ENCODE measurements around the gene TIGD6.

The TIGD6 gene

GRCh38 chr5:150016537-150016936 is 16.1 kb upstream of the TIGD6 start:
- no peak for DNase-seq (ENCODE audit: low read depth in 2 of 2)

GRCh38 chr5:150015415-150015814 is 15.0 kb upstream of the TIGD6 start:
- DNase-seq (ENCODE audit: low read depth in 2 of 2), result no peak

GRCh38 chr5:150014456-150014855 is 14.0 kb upstream of the TIGD6 start:
- DNase-seq (ENCODE audit: low read depth in 2 of 2), result no peak

GRCh38 chr5:150013931-150014330 is 13.5 kb upstream of the TIGD6 start:
- no peak for DNase-seq (ENCODE audit: low read depth in 2 of 2)

DNA sequence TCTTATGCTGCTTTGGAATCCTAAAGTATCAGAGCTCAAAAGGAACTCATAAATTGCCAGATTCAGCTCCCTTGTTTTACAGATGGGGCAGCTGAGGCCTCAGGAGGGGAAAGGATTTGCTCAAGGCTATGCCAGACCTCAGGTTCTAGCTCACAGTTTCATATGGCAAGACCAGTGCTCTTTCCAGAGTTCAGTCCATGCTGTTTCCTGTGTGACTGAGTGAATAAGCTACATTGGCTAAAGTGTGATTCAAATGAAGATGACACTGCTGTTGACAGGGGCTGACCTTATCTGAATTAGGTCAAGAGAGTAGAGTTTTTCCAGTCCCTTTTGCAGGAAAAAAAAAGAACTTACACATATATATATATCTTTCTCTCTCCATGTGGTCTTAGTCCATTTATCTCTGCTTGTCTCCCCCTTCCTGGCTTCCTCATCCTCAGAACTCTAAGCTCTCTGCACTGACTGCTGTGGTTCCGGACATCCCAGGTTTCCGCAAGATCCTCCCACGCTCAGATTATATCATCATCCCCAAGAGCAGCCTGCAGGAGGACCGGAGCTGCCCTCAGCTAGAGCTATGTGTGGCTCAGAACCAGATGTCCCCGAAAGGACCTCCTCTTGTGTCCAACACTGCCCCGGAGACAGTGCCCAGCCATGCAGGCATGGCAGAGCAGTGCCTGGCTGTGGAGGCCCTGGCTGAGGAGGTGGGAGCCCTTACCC is 9.4 kb upstream of the TIGD6 start:
- DNase-seq (ENCODE audit: low read depth in 2 of 2), result no peak

GRCh38 chr5:150007050-150007449 is 6.6 kb upstream of the TIGD6 start:
- no peak for DNase-seq (ENCODE audit: low read depth in 2 of 2)

- DNase-seq (ENCODE audit: low read depth in 2 of 2), result no peak
These were observed 5.9 kb upstream of the TIGD6 start for GRCh38 chr5:150006318-150006717.

DNA sequence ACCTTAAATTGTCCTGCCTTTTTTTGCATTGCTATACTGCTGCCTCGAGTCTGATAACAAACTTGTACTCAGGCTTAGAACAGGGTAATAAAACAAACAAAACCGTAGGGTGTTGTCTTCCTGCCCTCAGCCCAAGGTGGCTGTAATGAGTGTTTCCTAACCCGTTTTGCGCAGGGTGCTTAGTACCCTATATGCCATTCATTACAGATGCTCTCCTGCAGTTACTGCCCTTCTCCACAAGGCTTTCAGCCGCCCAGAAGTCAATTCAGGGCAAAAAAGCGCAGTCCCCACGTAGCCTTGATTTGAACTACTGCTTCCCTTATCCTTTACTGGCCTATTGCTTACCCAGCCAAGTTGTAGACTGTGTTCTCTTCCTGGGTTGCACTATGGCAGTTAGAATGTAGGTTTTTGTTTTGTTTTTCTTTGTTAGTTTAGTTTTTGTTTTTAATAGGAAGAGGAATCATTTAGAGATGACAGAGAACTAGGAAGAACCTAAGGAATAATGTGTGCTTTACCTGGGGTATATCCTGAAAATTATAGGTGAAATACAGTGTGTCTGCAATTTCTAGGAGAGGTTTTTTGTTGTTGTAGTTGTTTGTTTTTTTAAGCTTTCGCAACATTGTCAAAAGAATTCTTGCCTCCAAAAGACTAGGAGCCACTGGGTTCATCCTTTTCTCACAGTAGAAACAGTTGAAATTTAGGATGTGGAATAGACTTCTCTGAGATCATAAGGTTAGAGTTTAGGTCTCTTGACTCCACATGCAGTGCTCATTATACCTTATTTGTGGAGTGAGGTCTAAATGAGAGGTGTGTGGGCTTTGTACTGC is 1.4 kb upstream of the TIGD6 start:
- DNase-seq (ENCODE audit: low read depth in 2 of 2), result peak; percentile 40 to 45

DNA sequence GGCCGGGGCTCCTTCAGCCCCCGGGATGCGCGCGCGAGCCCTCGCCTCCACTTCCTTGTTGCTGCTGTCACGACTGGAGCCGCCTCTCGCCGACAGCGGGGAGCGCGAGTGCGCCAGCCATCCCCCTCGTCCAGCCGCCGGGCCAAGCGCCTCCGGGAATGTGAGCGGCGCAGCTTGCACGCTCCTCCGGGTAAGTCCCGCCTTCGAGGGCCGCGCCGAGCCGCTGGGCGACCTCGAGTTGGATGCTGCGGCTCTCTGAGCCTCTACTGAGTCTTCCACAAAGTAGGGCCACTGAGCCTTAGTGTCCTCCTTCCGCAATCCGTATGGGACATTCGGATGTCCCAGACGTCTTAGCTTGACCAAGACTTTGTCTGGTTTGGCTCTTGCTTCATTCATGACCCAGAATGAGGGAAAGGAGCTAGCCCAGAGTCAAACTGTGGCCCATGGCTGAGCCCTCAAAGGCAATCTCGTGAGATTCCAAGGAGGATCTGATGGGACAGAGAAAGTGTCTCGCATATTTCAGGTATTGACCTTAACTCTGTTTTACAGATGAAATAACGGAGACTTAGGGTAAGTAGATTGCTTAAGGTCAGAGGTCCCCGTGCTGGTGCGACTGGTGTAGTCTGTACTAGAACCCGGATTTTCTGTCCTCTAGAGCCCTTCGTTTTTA is 671 bp upstream of the TIGD6 start:
- DNase-seq (ENCODE audit: low read depth in 2 of 2), result peak in 1 of 2 donors; percentile 16

- no peak for DNase-seq (ENCODE audit: low read depth in 2 of 2)
These were observed 593 bp downstream of the TIGD6 start for GRCh38 chr5:149999866-150000255.

GRCh38 chr5:149999359-149999758 is 1.1 kb downstream of the TIGD6 start:
- DNase-seq (ENCODE audit: low read depth in 2 of 2), result no peak

- no peak for DNase-seq (ENCODE audit: low read depth in 2 of 2)
These were observed 2.2 kb downstream of the TIGD6 start for GRCh38 chr5:149998281-149998680.

- no peak for DNase-seq (ENCODE audit: low read depth in 2 of 2)
These were observed 4.1 kb downstream of the TIGD6 start for GRCh38 chr5:149996205-149996890.

GRCh38 chr5:149995385-149996204 is 4.9 kb downstream of the TIGD6 start:
- DNase-seq (ENCODE audit: low read depth in 2 of 2), result no peak

- no peak for DNase-seq (ENCODE audit: low read depth in 2 of 2)
These were observed 7.0 kb downstream of the TIGD6 start for GRCh38 chr5:149993471-149993870.

DNA sequence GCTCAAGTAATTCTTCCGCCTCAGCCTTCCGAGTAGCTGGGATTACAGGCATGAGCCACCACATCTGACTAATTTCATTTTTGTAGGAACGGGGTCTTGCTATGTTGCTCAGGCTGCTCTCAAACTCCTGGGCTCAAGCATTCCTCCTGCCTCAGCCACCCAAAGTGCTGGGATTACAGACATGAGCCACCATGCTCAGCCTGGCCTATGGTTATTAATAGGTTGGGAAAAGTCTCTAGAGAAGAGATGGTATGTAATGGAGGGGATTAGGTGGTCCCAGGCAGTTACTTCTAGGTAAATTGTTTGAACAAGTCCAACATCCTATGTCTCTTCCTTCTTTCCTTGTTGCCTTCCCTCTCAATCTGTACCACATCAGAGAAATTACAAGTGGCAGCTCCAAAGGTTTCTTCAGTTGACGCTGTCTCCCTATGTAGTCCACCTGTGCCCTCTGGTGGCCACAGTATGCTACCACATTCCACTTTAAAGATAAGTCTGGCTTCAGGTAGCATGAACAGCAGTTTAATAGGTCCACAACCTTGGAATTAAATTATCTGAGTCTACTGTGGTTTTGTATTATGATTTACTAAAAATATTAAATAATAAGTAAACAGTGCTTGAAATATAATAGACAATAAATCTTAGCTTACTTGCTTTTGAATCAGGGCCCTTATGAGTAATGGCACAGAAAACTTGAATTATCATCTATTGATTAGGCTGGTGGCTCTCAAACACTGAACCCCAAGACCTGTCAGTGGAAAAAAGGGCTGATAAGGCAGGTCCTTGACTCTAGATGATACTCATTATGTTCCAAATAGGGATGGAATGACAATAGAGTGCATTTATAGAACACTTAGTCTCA is 9.7 kb downstream of the TIGD6 start:
- DNase-seq (ENCODE audit: low read depth in 2 of 2), result peak in 1 of 2 donors; percentile 51

GRCh38 chr5:149988126-149988525 is 12.3 kb downstream of the TIGD6 start:
- DNase-seq (ENCODE audit: low read depth in 2 of 2), result no peak

- no peak for DNase-seq (ENCODE audit: low read depth in 2 of 2)
These were observed 17.9 kb downstream of the TIGD6 start for GRCh38 chr5:149982505-149982904.

GRCh38 chr5:149981206-149981605 is 19.2 kb downstream of the TIGD6 start:
- no peak for DNase-seq (ENCODE audit: low read depth in 2 of 2)

- DNase-seq (ENCODE audit: low read depth in 2 of 2), result no peak
These were observed 20.6 kb downstream of the TIGD6 start for GRCh38 chr5:149979896-149980295.
